LHCN-M2 (cell line): ENCODE data around the gene CLECL1. TPM values are rescaled to one million over a fixed set of nuclear protein-coding genes. Genes with fewer than 3 reads are reported as not detected.
"Not testable (repeated sequence)": the region's sequence is repeated elsewhere in the genome, so short reads cannot be mapped to it uniquely, and the experiment has no call there.

Experiments used
- DNase-seq: peaks from one replicate; pipeline ENCODE4 v3.0.0-alpha.2; 2012; ENCODE audit warnings: low read depth
- total RNA-seq: library from RNA; depleted of rRNA; stranded (reverse); fragments of >200 nt; gene quantifications from 2 replicates; pipeline ENCODE4 v1.2.3, GENCODE V29; 2014; rRNA removed

Gene CLECL1
- total RNA-seq, 1 experiment from 2014 or later, result not detected

GRCh38 chr12:9695661-9696060, 37.2 kb downstream of the CLECL1 start:
- DNase-seq, result not testable (repeated sequence)

GRCh38 chr12:9695150-9695549, 37.7 kb downstream of the CLECL1 start:
- DNase-seq, result not testable (repeated sequence)

GRCh38 chr12:9694241-9694640, 38.7 kb downstream of the CLECL1 start:
- DNase-seq, result no peak

GRCh38 chr12:9692909-9693308, 40.0 kb downstream of the CLECL1 start:
- DNase-seq, result no peak

GRCh38 chr12:9687228-9687627, 45.7 kb downstream of the CLECL1 start:
- DNase-seq, result peak; percentile 84

GRCh38 chr12:9685915-9686314, 47.0 kb downstream of the CLECL1 start:
- DNase-seq, result no peak

- DNase-seq, result not testable (repeated sequence)
Observed at GRCh38 chr12:9685366-9685765, 47.5 kb downstream of the CLECL1 start.

- DNase-seq, result not testable (repeated sequence)
Observed at GRCh38 chr12:9682949-9683348, 49.9 kb downstream of the CLECL1 start.

- not testable (repeated sequence) for DNase-seq
Observed at GRCh38 chr12:9682508-9682907, 50.4 kb downstream of the CLECL1 start.

GRCh38 chr12:9674226-9674590, 58.7 kb downstream of the CLECL1 start:
- no peak for DNase-seq

GRCh38 chr12:9673404-9674225, 59.3 kb downstream of the CLECL1 start:
- DNase-seq, result peak; percentile 93

Other genes starting within 250 kb of the CLECL1 start
- not detected in 2 replicates for gene KLRB1, start 125.2 kb downstream of the CLECL1 start, total RNA-seq
- 2.5 and 2.8 TPM in 2 replicates for gene CLEC2D, start 63.4 kb downstream of the CLECL1 start, total RNA-seq
- not detected in 2 replicates for gene CD69, start 27.8 kb upstream of the CLECL1 start, total RNA-seq
- not detected in 2 replicates for gene KLRF1, start 94.4 kb upstream of the CLECL1 start, total RNA-seq
- 7.8 and 16.2 TPM in 2 replicates for gene CLEC2B, start 136.3 kb upstream of the CLECL1 start, total RNA-seq
- gene KLRF2, start 148.4 kb upstream of the CLECL1 start, total RNA-seq, result not detected in 2 replicates
- not detected in 2 replicates for gene CLEC2A, start 199.3 kb upstream of the CLECL1 start, total RNA-seq
- gene CLEC12A, start 238.3 kb upstream of the CLECL1 start, total RNA-seq, result not detected in 2 replicates